ENCODE results near the gene RCBTB2.

RCBTB2 gene

GRCh38 chr13:48532506-48533499 is at the start of gene RCBTB2:
TSS of gene RCBTB2 (minus strand) at chr13:48533080. CDS start at chr13:48521939, 11,141 bp downstream.
- TF ChIP-seq REST (IDR thresholded peaks at IDR 0.05; ENCODE audit: low read depth) (no peak), NFIC (IDR thresholded peaks at IDR 0.05) (peak; percentile 82), YY1 (IDR thresholded peaks at IDR 0.05; ENCODE audit: low read depth) (0 out of 2 replicates have a peak, but pooled peaks have one; percentile 11), TCF12 (IDR thresholded peaks at IDR 0.05; ENCODE audit: low read depth) (no peak), FOXM1 (IDR thresholded peaks at IDR 0.05; ENCODE audit: borderline replicate concordance, low read depth) (no peak), MAX (IDR thresholded peaks at IDR 0.05) (peak; percentile 90), ZBTB7A (IDR thresholded peaks at IDR 0.05; ENCODE audit: low read depth) (peak; percentile 91)

GRCh38 chr13:48582084-48582483 is 49.2 kb upstream of the RCBTB2 start:
- no peak for TF ChIP-seq TCF12 (IDR thresholded peaks at IDR 0.05; ENCODE audit: low read depth)
- TF ChIP-seq TAF1 (IDR thresholded peaks at IDR 0.05; ENCODE audit: low read depth), result no peak

- TF ChIP-seq CEBPB (IDR thresholded peaks at IDR 0.05) (no peak), FOXM1 (IDR thresholded peaks at IDR 0.05; ENCODE audit: borderline replicate concordance, low read depth) (no peak), EP300 (IDR thresholded peaks at IDR 0.05; ENCODE audit: borderline replicate concordance) (no peak), USF1 (IDR thresholded peaks at IDR 0.05) (no peak)
Measured at GRCh38 chr13:48580896-48581295, 48.0 kb upstream of the RCBTB2 start.

- peak; percentile 75 for TF ChIP-seq RAD21 (IDR thresholded peaks at IDR 0.05; ENCODE audit: low read depth)
- TF ChIP-seq ZBTB7A (IDR thresholded peaks at IDR 0.05; ENCODE audit: low read depth), result no peak
Measured at GRCh38 chr13:48580185-48580803, 47.4 kb upstream of the RCBTB2 start.

GRCh38 chr13:48579165-48579918 is 46.5 kb upstream of the RCBTB2 start:
- TF ChIP-seq REST (IDR thresholded peaks at IDR 0.05; ENCODE audit: low read depth), result no peak

- TF ChIP-seq CREB1 (IDR thresholded peaks at IDR 0.05; ENCODE audit: low read depth), result no peak
- TF ChIP-seq EP300 (IDR thresholded peaks at IDR 0.05; ENCODE audit: borderline replicate concordance), result no peak
- TF ChIP-seq YY1 (IDR thresholded peaks at IDR 0.05; ENCODE audit: low read depth), result no peak
- no peak for TF ChIP-seq EGR1 (IDR thresholded peaks at IDR 0.05)
- no peak for TF ChIP-seq RAD21 (IDR thresholded peaks at IDR 0.05; ENCODE audit: low read depth)
- no peak for TF ChIP-seq FOXM1 (IDR thresholded peaks at IDR 0.05; ENCODE audit: borderline replicate concordance, low read depth)
- no peak for TF ChIP-seq TCF12 (IDR thresholded peaks at IDR 0.05; ENCODE audit: low read depth)
- no peak for TF ChIP-seq REST (IDR thresholded peaks at IDR 0.05; ENCODE audit: low read depth)
- no peak for TF ChIP-seq USF1 (IDR thresholded peaks at IDR 0.05)
- no peak for TF ChIP-seq NFIC (IDR thresholded peaks at IDR 0.05)
- TF ChIP-seq ZBTB7A (IDR thresholded peaks at IDR 0.05; ENCODE audit: low read depth), result no peak
- no peak for TF ChIP-seq CEBPB (IDR thresholded peaks at IDR 0.05)
- TF ChIP-seq TEAD4 (IDR thresholded peaks at IDR 0.05), result no peak
- no peak for TF ChIP-seq TAF1 (IDR thresholded peaks at IDR 0.05; ENCODE audit: low read depth)
Measured at GRCh38 chr13:48578516-48579164, 45.8 kb upstream of the RCBTB2 start.

Data from Ishikawa (cell line).